GM12878 (cell line): ENCODE results near the gene CHRDL1. TPM values are rescaled to one million over a fixed set of nuclear protein-coding genes. Genes with fewer than 3 reads are reported as not detected.

Source experiments
- ATAC-seq: fragments of 200-7000 bp; cut with Tn5 transposase; 3 replicates; pipeline ENCODE4 v1.9.1; 2020; ENCODE audit warnings: mild to moderate bottlenecking, moderate library complexity
- BruUV-seq: library from RNA; stranded (reverse); fragments of 400-500 nt; replicated peaks from 2 replicates; lab custom pipeline; 2021; lab: Mats Ljungman, UMichigan
- CTCF ChIA-PET: fragments of 300-600 bp; sonication (Branson Sonifier 250); formaldehyde crosslinking; extraction: SDS; loops from one replicate; lab custom pipeline; 2021; ENCODE audit warnings: inconsistent platforms; lab: Yijun Ruan, JAX
- POLR2A ChIA-PET: fragments of 350-600 bp; formaldehyde crosslinking; extraction: SDS; loops from one replicate; lab custom pipeline; 2021; ENCODE audit warnings: inconsistent platforms; lab: Charles Lee
- RAD21 ChIA-PET: fragments of 300-600 bp; sonication (Branson Sonifier 250); formaldehyde crosslinking; loops from one replicate; lab custom pipeline; 2023; ENCODE audit warnings: antibody characterized with exemption; ENCODE audit not compliant: unreplicated experiment; lab: Charles Lee
- SMC1A ChIA-PET: fragments of 300-600 bp; sonication (Branson Sonifier 250); formaldehyde crosslinking; loops from one replicate; lab custom pipeline; 2023; ENCODE audit not compliant: unreplicated experiment, uncharacterized antibody; lab: Charles Lee
- DNase-seq: peaks from one replicate; pipeline ENCODE4 v3.0.0-alpha.2; 2011; ENCODE audit warnings: low read depth, low spot score
- FAIRE-seq: peaks from 3 replicates; lab custom pipeline; 2011; peaks lifted over from hg19 to GRCh38; lab: Jason Lieb, UNC
- H2AFZ ChIP-seq: 2 replicates; pipeline ENCODE4 v1.6.0; 2011; ENCODE audit warnings: low read depth, low read length, control low read depth; ENCODE audit not compliant: control insufficient read depth
- H3K27ac ChIP-seq: 2 replicates; pipeline ENCODE4 v1.5.1; 2011; ENCODE audit warnings: control low read depth; ENCODE audit not compliant: control insufficient read depth, insufficient read depth
- H3K27me3 ChIP-seq, 2 experiments: replicated peaks in 1 of 2; 2 replicates each; pipeline versions ENCODE4 v1.6.0 to v1.6.1; 2011; ENCODE audit warnings: low read length in 1 of 2; ENCODE audit not compliant: control insufficient read depth in 2 of 2, insufficient read depth in 2 of 2
- H3K36me3 ChIP-seq, 2 experiments: 2 replicates each; pipeline ENCODE4 v1.5.1; 2011; ENCODE audit warnings: low read length in 1 of 2; ENCODE audit not compliant: control insufficient read depth in 2 of 2, insufficient read depth in 2 of 2
- H3K4me1 ChIP-seq: 2 replicates; pipeline ENCODE4 v1.6.1; 2011; ENCODE audit warnings: mild to moderate bottlenecking, low read length, moderate library complexity, mixed read lengths; ENCODE audit not compliant: control insufficient read depth, insufficient read depth
- H3K4me2 ChIP-seq: 2 replicates; pipeline ENCODE4 v1.6.0; 2011; ENCODE audit warnings: control low read depth; ENCODE audit not compliant: control insufficient read depth, insufficient read depth
- H3K4me3 ChIP-seq: fragments of 200-600 bp; sonication (generic); 2 replicates; pipeline ENCODE4 v1.5.1; 2016
- H3K79me2 ChIP-seq: 2 replicates; pipeline ENCODE4 v1.6.0; 2011; ENCODE audit warnings: low read length; ENCODE audit not compliant: control insufficient read depth, insufficient read depth
- H3K9ac ChIP-seq: 2 replicates; pipeline ENCODE4 v1.8.0; 2011; ENCODE audit warnings: low read length, control low read depth, mixed read lengths; ENCODE audit not compliant: control insufficient read depth, insufficient read depth
- H3K9me3 ChIP-seq: replicated peaks from 3 replicates; pipeline ENCODE4 v1.5.1; 2011; ENCODE audit warnings: mild to moderate bottlenecking, low read length; ENCODE audit not compliant: control insufficient read depth, insufficient read depth
- H4K20me1 ChIP-seq: 2 replicates; pipeline ENCODE4 v1.6.0; 2011; ENCODE audit not compliant: control insufficient read depth, insufficient read depth
- CREM ChIP-seq: IDR thresholded peaks from 2 replicates; pipeline ENCODE4 v1.6.1; 2014; ENCODE audit warnings: antibody characterized with exemption, low read depth
- HDAC6 ChIP-seq: fragments of 200-600 bp; sonication (generic); IDR thresholded peaks from one replicate; pipeline ENCODE4 v1.8.0; 2017; ENCODE audit warnings: antibody characterized with exemption; ENCODE audit not compliant: unreplicated experiment
- KAT2A ChIP-seq: conservative IDR thresholded peaks from 2 replicates; pipeline ENCODE4 v1.6.1; 2011; ENCODE audit warnings: low read depth, low read length; ENCODE audit not compliant: control insufficient read depth
- MEF2B ChIP-seq: fragments of 450-650 bp; IDR thresholded peaks from 2 replicates; pipeline ENCODE4 v1.6.1; 2018; ENCODE audit warnings: mild to moderate bottlenecking, moderate library complexity; ENCODE audit not compliant: partially characterized antibody, poor library complexity, severe bottlenecking
- MXI1 ChIP-seq: fragments of 150-350 bp; IDR thresholded peaks from 2 replicates; pipeline ENCODE4 v1.6.1; 2011; ENCODE audit warnings: low read depth, mild to moderate bottlenecking, inconsistent platforms, low read length, improper control_type of control experiment
- RAD21 ChIP-seq: IDR thresholded peaks from 2 replicates; pipeline ENCODE4 v1.6.1; 2011; ENCODE audit warnings: mild to moderate bottlenecking, low read depth, low read length, moderate library complexity; ENCODE audit not compliant: insufficient read depth
- SMC3 ChIP-seq: IDR thresholded peaks from 2 replicates; pipeline ENCODE4 v1.6.1; 2011; ENCODE audit warnings: low read length, improper control_type of control experiment, borderline replicate concordance
- SP1 ChIP-seq: IDR thresholded peaks from one replicate; pipeline ENCODE4 v1.6.1; 2011; ENCODE audit warnings: low read depth, low read length
- YY1 ChIP-seq: IDR thresholded peaks from 2 replicates; pipeline ENCODE4 v1.6.1; 2011; ENCODE audit warnings: low read depth, mild to moderate bottlenecking, low read length
- WGBS: methylation state at CpG from one replicate; pipeline ENCODE4 v1.1.6; 2016; ENCODE audit warnings: low lambda C conversion rate; ENCODE audit not compliant: insufficient replicate concordance, insufficient coverage; ENCODE audit errors: missing lambda C conversion rate; 5-methylcytosine and 5-hydroxymethylcytosine counted together
- in situ Hi-C: fragments of 300-500 bp; cut with MboI; formaldehyde crosslinking; loops from 9 replicates; pipeline ENCODE4 v1.14.3; 2018; ENCODE audit warnings: mixed read lengths
- intact Hi-C: fragments of 100-400 bp; cut with micrococcal nuclease; formaldehyde crosslinking; loops from one replicate; pipeline ENCODE4 v1.14.2; 2022; ENCODE audit not compliant: unreplicated experiment
- polyA plus RNA-seq, 11 experiments: library from polyadenylated mRNA; depleted of rRNA in 4 of 11; unstranded in 6 of 11; stranded (reverse) in 5 of 11; fragments of >200 nt; fragmentation: Nextera tagmentation in 4 of 11; fragmentation: Illumina TruSeq in 1 of 11; extraction: Ambion mirVana in 4 of 11; extraction: Trizol in 1 of 11; gene quantifications; 1 replicate in 1 of 11; 2 replicates in 10 of 11; pipeline versions ENCODE4 v1.2.1 to v1.2.3, GENCODE V29; 2011 to 2016; ENCODE audit warnings: inconsistent platforms in 2 of 11, missing spikeins in 2 of 11, low read depth in 1 of 11
- total RNA-seq, 4 experiments: library from RNA; depleted of rRNA in 3 of 4; stranded (reverse); fragments of >200 nt in 3 of 4; fragmentation: Illumina TruSeq in 1 of 4; extraction: Trizol in 1 of 4; gene quantifications; 2 replicates each; pipeline versions ENCODE4 v1.2.1 to v1.2.3, GENCODE V29; 2013 to 2021
- TF ChIP-seq, protein P1 (sequence below): IDR thresholded peaks from 2 replicates; pipeline ENCODE4 v1.6.1; 2012; ENCODE audit warnings: low read length, inconsistent platforms

The CHRDL1 gene
- total and polyA plus RNA-seq, 10 of the 15 experiments (the other 5 are each of a cell fraction or from before 2014, with no cell fraction given): 0.05 to 0.47 (median 0.25) TPM

DNA sequence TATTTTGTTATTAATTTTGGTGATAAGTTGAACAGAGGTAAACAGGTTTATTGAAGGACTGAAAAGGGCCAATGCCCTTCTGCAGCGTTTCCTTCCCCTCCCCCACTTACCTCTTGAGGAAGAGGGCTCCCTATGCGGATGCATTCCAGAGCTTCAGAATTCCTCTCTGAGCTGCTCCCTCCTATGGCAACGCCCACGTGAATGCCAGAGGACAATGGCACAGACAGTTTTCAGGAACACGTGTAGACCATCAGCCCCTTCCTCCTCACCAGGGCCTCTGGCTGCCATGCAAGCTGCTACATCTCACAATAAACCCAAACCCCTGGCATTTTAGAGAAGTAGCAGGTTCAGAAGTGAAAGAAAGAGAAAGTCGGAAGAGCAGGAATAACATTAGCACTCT lies 127.9 kb downstream of the CHRDL1 start:
- no peak for TF ChIP-seq HDAC6
- no peak for TF ChIP-seq CREM
- TF ChIP-seq YY1: no peak
- no peak for TF ChIP-seq MXI1
- no peak for TF ChIP-seq MEF2B
- TF ChIP-seq RAD21: no peak
- TF ChIP-seq SMC3: no peak
- TF ChIP-seq KAT2A: no peak
- TF ChIP-seq, protein P1, sequence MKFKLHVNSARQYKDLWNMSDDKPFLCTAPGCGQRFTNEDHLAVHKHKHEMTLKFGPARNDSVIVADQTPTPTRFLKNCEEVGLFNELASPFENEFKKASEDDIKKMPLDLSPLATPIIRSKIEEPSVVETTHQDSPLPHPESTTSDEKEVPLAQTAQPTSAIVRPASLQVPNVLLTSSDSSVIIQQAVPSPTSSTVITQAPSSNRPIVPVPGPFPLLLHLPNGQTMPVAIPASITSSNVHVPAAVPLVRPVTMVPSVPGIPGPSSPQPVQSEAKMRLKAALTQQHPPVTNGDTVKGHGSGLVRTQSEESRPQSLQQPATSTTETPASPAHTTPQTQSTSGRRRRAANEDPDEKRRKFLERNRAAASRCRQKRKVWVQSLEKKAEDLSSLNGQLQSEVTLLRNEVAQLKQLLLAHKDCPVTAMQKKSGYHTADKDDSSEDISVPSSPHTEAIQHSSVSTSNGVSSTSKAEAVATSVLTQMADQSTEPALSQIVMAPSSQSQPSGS: no peak
- TF ChIP-seq SP1: no peak
- TF ChIP-seq, all 136 proteins: peak for 0
- intact Hi-C loops (no loop called here), in situ Hi-C loops (no loop called here)
- DNase-seq: no peak
- no peaks in the 10 kb centered on the region for H3K4me1 ChIP-seq
- H3K9me3 ChIP-seq: no peaks in the 10 kb centered on the region
- WGBS: 5% methylated on average over 6 of the region's 6 CpGs
- H3K27ac ChIP-seq: no peak overlapping the region
- BruUV-seq: no TSS peak
- ATAC-seq: no peak
- POLR2A ChIA-PET: no interaction called here
- H3K4me2 ChIP-seq: no peak overlapping the region
- H3K4me3 ChIP-seq: no peak overlapping the region
- SMC1A ChIA-PET: no interaction called here
- H3K79me2 ChIP-seq: no peaks in the 10 kb centered on the region
- H3K27me3 ChIP-seq: no peaks in the 10 kb centered on the region; a peak in 1 of 4 replicates
- CTCF ChIA-PET: no interaction called here
- no peak for FAIRE-seq
- no peaks in the 10 kb centered on the region for H3K36me3 ChIP-seq
- H2AFZ ChIP-seq: no peak overlapping the region
- H3K9ac ChIP-seq: no peak overlapping the region
- no peaks in the 10 kb centered on the region for H4K20me1 ChIP-seq
- RAD21 ChIA-PET: no interaction called here
